T follicular helper cell (primary cell): ENCODE data around the gene PHKG1.
"Not testable (repeated sequence)": the region's sequence is repeated elsewhere in the genome, so short reads cannot be mapped to it uniquely, and the experiment has no call there.

Source experiments
- DNase-seq: peaks from one replicate; pipeline ENCODE4 v3.0.0-alpha.2; 2020; ENCODE audit warnings: low read depth

Gene PHKG1

GRCh38 chr7:56083150-56083785 lies 9.5 kb downstream of the PHKG1 start:
- no peak for DNase-seq

GRCh38 chr7:56081626-56082340 lies 11.0 kb downstream of the PHKG1 start:
- DNase-seq = no peak

GRCh38 chr7:56080726-56081435 lies 11.9 kb downstream of the PHKG1 start:
- DNase-seq = not testable (repeated sequence)

DNA sequence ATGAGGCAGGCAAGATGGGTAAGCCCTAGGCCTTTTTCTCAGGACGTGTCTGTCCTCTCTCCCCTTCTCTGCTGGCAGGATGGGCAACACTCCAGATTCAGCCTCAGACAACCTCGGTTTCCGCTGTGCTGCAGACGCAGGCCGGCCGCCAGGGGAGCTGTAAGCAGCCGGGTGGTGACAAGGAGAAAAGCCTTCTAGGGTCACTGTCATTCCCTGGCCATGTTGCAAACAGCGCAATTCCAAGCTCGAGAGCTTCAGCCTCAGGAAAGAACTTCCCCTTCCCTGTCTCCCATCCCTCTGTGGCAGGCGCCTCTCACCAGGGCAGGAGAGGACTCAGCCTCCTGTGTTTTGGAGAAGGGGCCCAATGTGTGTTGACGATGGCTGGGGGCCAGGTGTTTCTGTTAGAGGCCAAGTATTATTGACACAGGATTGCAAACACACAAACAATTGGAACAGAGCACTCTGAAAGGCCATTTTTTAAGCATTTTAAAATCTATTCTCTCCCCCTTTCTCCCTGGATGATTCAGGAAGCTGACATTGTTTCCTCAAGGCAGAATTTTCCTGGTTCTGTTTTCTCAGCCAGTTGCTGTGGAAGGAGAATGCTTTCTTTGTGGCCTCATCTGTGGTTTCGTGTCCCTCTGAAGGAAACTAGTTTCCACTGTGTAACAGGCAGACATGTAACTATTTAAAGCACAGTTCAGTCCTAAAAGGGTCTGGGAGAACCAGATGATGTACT lies 13.1 kb downstream of the PHKG1 start:
- DNase-seq = no peak

DNA sequence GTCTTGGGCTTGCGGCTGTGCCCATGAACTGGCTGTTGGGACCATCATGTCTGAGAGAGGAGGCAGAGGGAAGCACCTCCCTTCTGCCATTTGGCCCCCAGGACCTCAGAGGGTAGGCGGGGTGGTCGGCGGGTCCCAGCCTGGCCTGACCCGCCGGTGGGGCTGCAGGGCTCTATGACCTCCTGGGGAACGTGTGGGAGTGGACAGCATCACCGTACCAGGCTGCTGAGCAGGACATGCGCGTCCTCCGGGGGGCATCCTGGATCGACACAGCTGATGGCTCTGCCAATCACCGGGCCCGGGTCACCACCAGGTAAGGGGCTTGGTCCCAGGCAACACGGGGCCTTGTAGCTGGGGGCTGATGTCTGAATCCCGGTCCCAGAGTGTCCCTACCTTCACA lies 14.6 kb downstream of the PHKG1 start:
- no peak for DNase-seq

DNA sequence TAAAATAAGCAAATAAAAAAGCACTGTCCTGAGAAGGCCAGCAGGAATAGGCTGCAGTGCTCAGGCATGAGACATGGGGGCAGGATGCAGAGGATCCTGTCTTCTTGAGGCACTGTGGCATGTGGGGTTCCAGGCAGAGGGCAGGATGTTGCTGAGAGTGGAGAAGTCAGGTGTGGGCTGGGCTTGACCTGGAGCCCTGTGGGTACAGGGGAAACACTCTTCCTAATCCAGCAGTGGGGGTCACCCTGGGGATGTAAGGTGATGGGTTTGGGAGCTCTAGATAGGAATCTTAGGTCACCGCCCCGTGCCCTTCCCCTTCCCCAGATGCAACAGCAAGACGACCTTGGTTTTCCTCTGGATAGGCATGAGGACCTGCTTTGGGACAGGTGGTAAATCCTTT lies 15.1 kb downstream of the PHKG1 start:
- no peak for DNase-seq

GRCh38 chr7:56074371-56074791 lies 18.4 kb downstream of the PHKG1 start:
- peak; percentile 31 for DNase-seq

- DNase-seq = not testable (repeated sequence)
These were observed 26.4 kb downstream of the PHKG1 start for GRCh38 chr7:56066376-56066775.

DNA sequence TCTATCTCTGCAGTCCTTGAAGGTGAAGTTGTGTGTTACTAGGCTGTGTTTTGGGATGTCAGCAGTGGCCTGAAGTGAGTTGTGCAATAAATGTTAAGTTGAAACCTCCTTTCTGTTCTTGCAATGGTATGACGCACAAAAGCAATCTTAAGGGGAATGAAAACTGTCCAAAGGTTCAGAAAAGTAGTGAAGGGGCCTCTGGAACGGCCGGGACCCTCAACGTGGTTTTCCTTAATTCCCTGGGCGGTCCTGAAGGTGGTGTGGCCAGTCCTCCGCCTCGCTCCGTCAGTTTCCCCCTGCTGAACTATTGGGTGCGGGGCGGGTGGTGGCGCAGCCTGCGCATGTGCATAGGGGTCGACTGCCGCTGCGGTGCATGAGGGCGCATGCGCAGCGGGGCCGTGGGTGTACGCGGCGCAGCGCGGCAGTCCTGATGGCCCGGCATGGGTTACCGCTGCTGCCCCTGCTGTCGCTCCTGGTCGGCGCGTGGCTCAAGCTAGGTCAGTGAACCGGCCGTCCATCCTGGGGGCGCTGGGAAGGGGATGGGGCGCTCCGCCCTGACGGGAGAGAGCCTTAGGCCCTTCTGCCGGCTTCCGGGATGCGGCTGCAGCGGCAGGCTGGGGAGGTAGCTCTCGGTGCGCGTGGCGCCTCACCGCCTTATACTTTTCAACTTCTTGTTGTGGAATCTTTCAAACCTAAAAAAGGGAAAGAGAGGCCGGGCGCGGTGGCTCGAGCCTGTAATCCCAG lies 28.7 kb downstream of the PHKG1 start, which contains the start of gene SUMF2:
TSS of gene SUMF2 (plus strand) at position 405 of the 744 bp plus-strand sequence. CDS start at position 431, 26 bp downstream.
- peak; percentile 86 for DNase-seq

- no peak for DNase-seq
These were observed 29.3 kb downstream of the PHKG1 start for GRCh38 chr7:56063500-56063881.

DNA sequence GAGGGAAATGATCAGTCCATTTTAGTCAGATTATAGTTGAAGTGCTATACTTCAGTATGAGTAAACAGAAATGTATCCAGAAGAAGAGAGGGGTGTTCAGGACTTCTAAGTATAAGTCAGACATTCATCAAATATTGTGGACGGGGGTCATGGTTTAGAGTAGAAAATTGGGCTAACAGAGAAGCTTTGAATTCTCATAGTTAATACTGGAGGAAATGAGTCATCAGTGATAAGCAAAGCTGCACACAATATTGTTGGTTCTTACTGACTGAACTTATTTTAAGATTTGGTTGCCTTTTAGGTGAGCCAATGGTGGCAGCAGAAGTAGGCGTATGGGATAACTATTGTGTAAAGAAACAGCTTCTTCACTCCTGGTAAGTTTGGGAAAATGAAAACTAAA lies 30.4 kb downstream of the PHKG1 start:
- DNase-seq = no peak

- DNase-seq = no peak
These were observed 38.8 kb downstream of the PHKG1 start for GRCh38 chr7:56053993-56054392.

GRCh38 chr7:56053379-56053778 lies 39.4 kb downstream of the PHKG1 start:
- DNase-seq = no peak

- DNase-seq = peak; percentile 83
These were observed 41.2 kb downstream of the PHKG1 start, which contains the start of the genes CCT6A and PSPH for GRCh38 chr7:56051339-56052191. Gene CCT6A, plus strand, starts transcription at chr7:56051765. Its CDS starts 84 bp downstream, at chr7:56051849. Gene PSPH, minus strand, starts transcription at chr7:56051444. Its CDS starts 30,232 bp downstream, at chr7:56021212.

- DNase-seq = no peak
These were observed 41.8 kb downstream of the PHKG1 start for GRCh38 chr7:56051053-56051338.

DNA sequence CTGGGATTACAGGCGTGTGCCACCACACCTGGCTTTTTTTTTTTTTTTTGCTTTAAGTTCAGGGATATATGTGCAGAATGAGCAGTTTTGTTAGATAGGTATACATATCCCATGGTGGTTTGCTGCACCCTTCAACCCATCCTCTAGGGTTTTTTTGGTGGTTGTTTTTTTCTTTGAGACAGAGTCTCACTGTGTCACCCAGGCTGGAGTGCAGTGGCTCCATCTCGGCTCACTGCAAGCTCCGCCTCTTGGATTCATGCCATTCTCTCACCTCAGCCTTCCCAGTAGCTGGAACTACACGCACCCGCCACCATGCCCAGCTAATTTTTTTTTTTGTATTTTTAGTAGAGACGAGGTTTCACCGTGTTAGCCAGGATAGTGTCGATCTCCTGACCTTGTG lies 44.0 kb downstream of the PHKG1 start:
- DNase-seq = not testable (repeated sequence)

DNA sequence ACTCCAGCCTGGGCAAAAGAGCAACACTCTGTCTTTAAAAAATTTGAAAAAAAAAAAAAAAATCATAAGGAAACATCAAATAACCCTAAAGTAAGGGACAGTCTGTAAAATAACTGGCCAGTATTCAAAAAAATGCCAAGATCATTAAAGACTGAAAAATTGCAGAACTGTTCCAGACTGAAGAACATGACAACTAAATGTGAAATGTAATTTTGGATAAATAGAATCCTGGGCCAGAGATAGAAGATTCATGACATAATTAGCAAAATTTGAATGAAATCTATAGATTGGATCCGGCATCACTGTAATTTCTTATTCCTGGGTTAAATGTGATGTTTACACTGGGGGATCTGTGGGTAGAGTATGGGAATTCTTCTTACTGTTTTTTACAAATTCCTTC lies 44.5 kb downstream of the PHKG1 start:
- DNase-seq = no peak

GRCh38 chr7:56047446-56048116 lies 45.2 kb downstream of the PHKG1 start:
- DNase-seq = not testable (repeated sequence)

GRCh38 chr7:56046721-56047445 lies 45.9 kb downstream of the PHKG1 start:
- no peak for DNase-seq
